Spleen (tissue), 11 donors: ENCODE measurements around the gene CAMK2B. TPM values are rescaled to one million over a fixed set of nuclear protein-coding genes. Genes with fewer than 3 reads are reported as not detected.

Experiments used
- DNase-seq: peaks from one replicate; pipeline ENCODE4 v3.0.0-alpha.2; 2020
- H3K27ac ChIP-seq, 8 donors: fragments of 200-600 bp; sonication (generic) in 7 of 8; 1 replicate in 4 of 8; 2 replicates in 4 of 8; pipeline versions ENCODE4 v1.5.0 to v1.8.0; 2016 to 2021; ENCODE audit warnings: inconsistent platforms in 4 of 8, mild to moderate bottlenecking in 4 of 8, moderate library complexity in 1 of 8
- H3K27me3 ChIP-seq, 7 donors: fragments of 200-600 bp; sonication (generic) in 6 of 7; replicated peaks in 1 of 7; 1 replicate in 4 of 7; 2 replicates in 3 of 7; pipeline versions ENCODE4 v1.5.0 to v1.8.0; 2016 to 2021; ENCODE audit warnings: inconsistent platforms in 3 of 7, mild to moderate bottlenecking in 1 of 7
- H3K36me3 ChIP-seq, 6 donors: fragments of 200-600 bp; sonication (generic) in 5 of 6; 1 replicate in 4 of 6; 2 replicates in 2 of 6; pipeline versions ENCODE4 v1.5.0 to v1.8.0; 2016 to 2021; ENCODE audit warnings: inconsistent platforms in 2 of 6
- H3K4me1 ChIP-seq, 6 donors: fragments of 200-600 bp; sonication (generic) in 5 of 6; 1 replicate in 3 of 6; 2 replicates in 3 of 6; pipeline versions ENCODE4 v1.5.0 to v1.8.0; 2016 to 2021; ENCODE audit warnings: inconsistent platforms in 3 of 6
- H3K4me3 ChIP-seq, 8 donors: fragments of 200-600 bp; sonication (generic) in 7 of 8; 1 replicate in 4 of 8; 2 replicates in 4 of 8; pipeline versions ENCODE4 v1.5.0 to v1.8.0; 2016 to 2021; ENCODE audit warnings: inconsistent platforms in 4 of 8, mild to moderate bottlenecking in 4 of 8, moderate library complexity in 2 of 8
- H3K9me3 ChIP-seq, 8 donors: fragments of 200-600 bp; sonication (generic) in 7 of 8; 1 replicate in 4 of 8; 2 replicates in 4 of 8; pipeline versions ENCODE4 v1.5.0 to v1.8.0; 2016 to 2021; ENCODE audit warnings: inconsistent platforms in 4 of 8
- CTCF ChIP-seq, 11 experiments: fragments of 200-600 bp in 7 of 11; fragments of 450-650 bp in 4 of 11; sonication (generic) in 4 of 11; IDR thresholded peaks in 8 of 11; conservative IDR thresholded peaks in 3 of 11; 1 replicate in 7 of 11; 2 replicates in 4 of 11; pipeline versions ENCODE4 v1.4.0 to v1.8.0; 2016 to 2021; ENCODE audit warnings: antibody characterized with exemption in 11 of 11, inconsistent platforms in 4 of 11, mild to moderate bottlenecking in 1 of 11
- POLR2A ChIP-seq, 3 donors: fragments of 450-650 bp; IDR thresholded peaks; one replicate each; pipeline ENCODE4 v1.5.1; 2017; ENCODE audit warnings: antibody characterized with exemption in 3 of 3, mild to moderate bottlenecking in 1 of 3
- POLR2AphosphoS5 ChIP-seq, 3 donors: sonication (generic); formaldehyde crosslinking; IDR thresholded peaks; one replicate each; pipeline ENCODE4 v1.5.1; 2017; ENCODE audit warnings: antibody characterized with exemption in 3 of 3
- WGBS, 5 donors: extraction: QIAGEN DNeasy Blood & Tissue Kit in 3 of 5; methylation state at CpG; one replicate each; pipeline versions ENCODE4 v1.1.5 to v1.1.7; 2013 to 2018; 5-methylcytosine and 5-hydroxymethylcytosine counted together
- intact Hi-C: fragments of 100-400 bp; cut with DNase I; formaldehyde crosslinking; loops from one replicate; pipeline ENCODE4 v1.15.0; 2023; ENCODE audit warnings: low total_unique reads
- polyA plus RNA-seq, 3 donors: library from polyadenylated mRNA; stranded (reverse); fragments of 200-250 nt; gene quantifications; one replicate each; pipeline ENCODE4 v1.2.1, GENCODE V29; 2013
- total RNA-seq, 7 donors: library from RNA; depleted of rRNA in 3 of 7; stranded (reverse); fragments of >200 nt in 3 of 7; fragmentation: NEBNext Ultra II Directional in 4 of 7; extraction: Animal tissue kit (Norgen Biotek cat#: 25700) in 4 of 7; gene quantifications; one replicate each; pipeline versions ENCODE4 v1.1.0 to v1.2.1, GENCODE V29; 2016 to 2021
- donor health status: healthy with polysubstance abuse.
- donor health status: DM: no; HTN: no; CAD: no; lungs with moderate emphysema.
- donor health status: DM: no; HTN: no; CAD: no.
- donor health status: Bipolar disorder and iron deficiency.
- donor health status: healthy.
- donor health status: DM: no; HTN: no; CAD: no.
- donor health status: DM: yes; HTN: yes; CAD: no.

CAMK2B gene
- total and polyA plus RNA-seq, 10 donors = 0.20 to 2.9 (median 0.61) TPM; not detected in 2

GRCh38 chr7:44272456-44272855 is 52.9 kb downstream of the CAMK2B start:
- intact Hi-C loops = no loop called here
- no peak for DNase-seq
- WGBS, 5 donors = 84 to 100% (median 87%) methylated on average over 2 to 7 of the region's 7 CpGs

GRCh38 chr7:44269943-44270493 is 55.4 kb downstream of the CAMK2B start:
- WGBS, 5 donors = 72 to 86% (median 75%) methylated on average over 4 to 7 of the region's 7 CpGs
- Histone ChIP-seq H3K36me3 (no peaks in the 10 kb centered on the region), H3K4me1 (no peaks in the 10 kb centered on the region), H3K4me3 (no peak overlapping the region), H3K9me3 (no peaks in the 10 kb centered on the region), H3K27ac (no peak overlapping the region), H3K27me3 (no peaks in the 10 kb centered on the region)
- intact Hi-C loops = no loop called here
- TF ChIP-seq POLR2A (IDR thresholded peaks at IDR 0.05) = no peak
- no peak for TF ChIP-seq CTCF (IDR thresholded peaks at IDR 0.05 in 8 of 11, conservative IDR thresholded peaks at IDR 0.05 in 3 of 11)
- TF ChIP-seq POLR2AphosphoS5 (IDR thresholded peaks at IDR 0.05) = no peak
- DNase-seq = no peak

More at GRCh38 chr7:44272456-44272855, 52.9 kb downstream of the CAMK2B start:
- H3K4me3 ChIP-seq = no peak overlapping the region
- peaks cover 0 to 13% (median 0%) of the 10 kb centered on the region in 7 donors for H3K27me3 ChIP-seq
- H3K36me3 ChIP-seq = no peaks in the 10 kb centered on the region
- no peaks in the 10 kb centered on the region for H3K9me3 ChIP-seq
- no peaks in the 10 kb centered on the region for H3K4me1 ChIP-seq
- no peak overlapping the region for H3K27ac ChIP-seq
- no peak for TF ChIP-seq CTCF (IDR thresholded peaks at IDR 0.05 in 8 of 11, conservative IDR thresholded peaks at IDR 0.05 in 3 of 11)
- TF ChIP-seq POLR2A (IDR thresholded peaks at IDR 0.05) = no peak
- no peak for TF ChIP-seq POLR2AphosphoS5 (IDR thresholded peaks at IDR 0.05)

- H3K27ac ChIP-seq = no peak overlapping the region
- no peaks in the 10 kb centered on the region for H3K36me3 ChIP-seq
- H3K9me3 ChIP-seq = no peaks in the 10 kb centered on the region
- no peak overlapping the region for H3K4me3 ChIP-seq
- intact Hi-C loops = no loop called here
- 78 to 90% (median 87%) methylated on average over 5 to 10 of the region's 10 CpGs for WGBS, 5 donors
- TF ChIP-seq CTCF (IDR thresholded peaks at IDR 0.05 in 8 of 11, conservative IDR thresholded peaks at IDR 0.05 in 3 of 11) = no peak
- no peak for TF ChIP-seq POLR2AphosphoS5 (IDR thresholded peaks at IDR 0.05)
- no peak for TF ChIP-seq POLR2A (IDR thresholded peaks at IDR 0.05)
- DNase-seq = no peak
- H3K27me3 ChIP-seq = peaks cover 0 to 2% (median 0%) of the 10 kb centered on the region in 7 donors
- no peaks in the 10 kb centered on the region for H3K4me1 ChIP-seq
These were observed 56.0 kb downstream of the CAMK2B start for GRCh38 chr7:44269417-44269816.

GRCh38 chr7:44268671-44269070 is 56.7 kb downstream of the CAMK2B start:
- TF ChIP-seq POLR2AphosphoS5 (IDR thresholded peaks at IDR 0.05) (no peak), POLR2A (IDR thresholded peaks at IDR 0.05) (no peak), CTCF (IDR thresholded peaks at IDR 0.05 in 8 of 11, conservative IDR thresholded peaks at IDR 0.05 in 3 of 11) (no peak)
- 86 to 91% (median 87%) methylated on average over 5 of the region's 5 CpGs for WGBS, 5 donors
- intact Hi-C loops = no loop called here

More at GRCh38 chr7:44268671-44269070, 56.7 kb downstream of the CAMK2B start:
- H3K9me3 ChIP-seq = no peaks in the 10 kb centered on the region
- no peak overlapping the region for H3K27ac ChIP-seq
- DNase-seq = no peak
- H3K27me3 ChIP-seq = peaks cover 0 to 9% (median 0%) of the 10 kb centered on the region in 7 donors
- no peaks in the 10 kb centered on the region for H3K4me1 ChIP-seq
- H3K4me3 ChIP-seq = no peak overlapping the region
- no peaks in the 10 kb centered on the region for H3K36me3 ChIP-seq
